Measurements from ENCODE around the gene LDLRAD4.

Gene LDLRAD4

GRCh38 chr18:13545955-13546354 is 327.4 kb downstream of the LDLRAD4 start:
- no peak overlapping the region for H2BK5ac ChIP-seq (ENCODE audit: low read length)
- H3K9ac ChIP-seq (ENCODE audit: low read depth, low read length, poor library complexity), result no peak overlapping the region
- H3K18ac ChIP-seq (ENCODE audit: low read length), result no peak overlapping the region
- no CpG with 5 or more reads among the region's 4 CpGs for WGBS, 2 donors (ENCODE audit: extremely low coverage in 2 of 2, insufficient read length in 2 of 2, insufficient replicate concordance in 1 of 2)
- H2BK120ac ChIP-seq (ENCODE audit: low read depth, low read length), result no peak overlapping the region
- no peaks in the 10 kb centered on the region for H3K36me3 ChIP-seq (replicated peaks in 1 of 2; ENCODE audit: control insufficient read depth in 2 of 2, insufficient read depth in 2 of 2, low read length in 2 of 2)
- H2AFZ ChIP-seq (ENCODE audit: low read length), result no peak overlapping the region
- H4K8ac ChIP-seq (ENCODE audit: low read depth, low read length), result no peak overlapping the region
- H2BK12ac ChIP-seq (ENCODE audit: low read length), result no peak overlapping the region
- H2BK15ac ChIP-seq (ENCODE audit: low read length), result no peak overlapping the region
- H3K27me3 ChIP-seq (ENCODE audit: control insufficient read depth in 3 of 3, insufficient read depth in 3 of 3, low read depth in 1 of 3, low read length in 3 of 3), result no peaks in the 10 kb centered on the region
- H3K9me3 ChIP-seq (replicated peaks in 1 of 2; ENCODE audit: control insufficient read depth in 2 of 2, insufficient read depth in 1 of 2, low read depth in 1 of 2, low read length in 2 of 2), result no peaks in the 10 kb centered on the region
- no peak overlapping the region for H3K23ac ChIP-seq (ENCODE audit: low read depth, low read length, poor library complexity)
- no peak overlapping the region for H3K4me2 ChIP-seq (ENCODE audit: insufficient read depth, low read length, poor library complexity, severe bottlenecking)
- H3K4me1 ChIP-seq (ENCODE audit: control insufficient read depth in 2 of 2, insufficient read depth in 1 of 2, low read depth in 1 of 2, low read length in 2 of 2), result no peaks in the 10 kb centered on the region
- no peak for DNase-seq (ENCODE audit: low spot score)
- H2AK5ac ChIP-seq (ENCODE audit: low read depth, low read length), result no peak overlapping the region
- no peak overlapping the region for H3K27ac ChIP-seq (replicated peaks; ENCODE audit: low read length)
- H3K4me3 ChIP-seq (ENCODE audit: low read length in 2 of 2), result no peak overlapping the region
- no peaks in the 10 kb centered on the region for H3K79me1 ChIP-seq (ENCODE audit: low read depth, low read length)
- H3K4ac ChIP-seq (ENCODE audit: low read length), result no peak overlapping the region
- no peak overlapping the region for H4K91ac ChIP-seq (ENCODE audit: low read depth, low read length, poor library complexity)
- H3K14ac ChIP-seq (ENCODE audit: low read length), result no peak overlapping the region

- H3K14ac ChIP-seq (ENCODE audit: low read length), result no peak overlapping the region
- H3K9ac ChIP-seq (ENCODE audit: low read depth, low read length, poor library complexity), result no peak overlapping the region
- no peak overlapping the region for H3K4me2 ChIP-seq (ENCODE audit: insufficient read depth, low read length, poor library complexity, severe bottlenecking)
- H3K4ac ChIP-seq (ENCODE audit: low read length), result no peak overlapping the region
- no peak overlapping the region for H3K18ac ChIP-seq (ENCODE audit: low read length)
- no peaks in the 10 kb centered on the region for H3K36me3 ChIP-seq (replicated peaks in 1 of 2; ENCODE audit: control insufficient read depth in 2 of 2, insufficient read depth in 2 of 2, low read length in 2 of 2)
- no peak overlapping the region for H3K23ac ChIP-seq (ENCODE audit: low read depth, low read length, poor library complexity)
- WGBS, 2 donors (ENCODE audit: extremely low coverage in 2 of 2, insufficient read length in 2 of 2, insufficient replicate concordance in 1 of 2), result no CpG with 5 or more reads among the region's 8 CpGs
- H3K4me3 ChIP-seq (ENCODE audit: low read length in 2 of 2), result no peak overlapping the region
- H3K79me1 ChIP-seq (ENCODE audit: low read depth, low read length), result no peaks in the 10 kb centered on the region
- no peaks in the 10 kb centered on the region for H3K27me3 ChIP-seq (ENCODE audit: control insufficient read depth in 3 of 3, insufficient read depth in 3 of 3, low read depth in 1 of 3, low read length in 3 of 3)
- H4K91ac ChIP-seq (ENCODE audit: low read depth, low read length, poor library complexity), result no peak overlapping the region
- no peak overlapping the region for H2BK12ac ChIP-seq (ENCODE audit: low read length)
- H2BK5ac ChIP-seq (ENCODE audit: low read length), result no peak overlapping the region
- no peak overlapping the region for H3K27ac ChIP-seq (replicated peaks; ENCODE audit: low read length)
- no peak overlapping the region for H4K8ac ChIP-seq (ENCODE audit: low read depth, low read length)
- H2BK120ac ChIP-seq (ENCODE audit: low read depth, low read length), result no peak overlapping the region
- no peak overlapping the region for H2AK5ac ChIP-seq (ENCODE audit: low read depth, low read length)
- no peak overlapping the region for H2AFZ ChIP-seq (ENCODE audit: low read length)
- H2BK15ac ChIP-seq (ENCODE audit: low read length), result no peak overlapping the region
- H3K9me3 ChIP-seq (replicated peaks in 1 of 2; ENCODE audit: control insufficient read depth in 2 of 2, insufficient read depth in 1 of 2, low read depth in 1 of 2, low read length in 2 of 2), result no peaks in the 10 kb centered on the region
- H3K4me1 ChIP-seq (ENCODE audit: control insufficient read depth in 2 of 2, insufficient read depth in 1 of 2, low read depth in 1 of 2, low read length in 2 of 2), result no peaks in the 10 kb centered on the region
- no peak for DNase-seq (ENCODE audit: low spot score)
These were observed 328.1 kb downstream of the LDLRAD4 start for GRCh38 chr18:13546638-13547037.

GRCh38 chr18:13547347-13547746 is 328.8 kb downstream of the LDLRAD4 start:
- Histone ChIP-seq H2BK12ac (ENCODE audit: low read length) (no peak overlapping the region), H3K36me3 (replicated peaks in 1 of 2; ENCODE audit: control insufficient read depth in 2 of 2, insufficient read depth in 2 of 2, low read length in 2 of 2) (no peaks in the 10 kb centered on the region), H3K4ac (ENCODE audit: low read length) (no peak overlapping the region), H2AK5ac (ENCODE audit: low read depth, low read length) (no peak overlapping the region), H3K14ac (ENCODE audit: low read length) (peak overlapping the region; percentile 42), H2BK15ac (ENCODE audit: low read length) (no peak overlapping the region), H3K27ac (replicated peaks; ENCODE audit: low read length) (no peak overlapping the region), H3K4me3 (ENCODE audit: low read length in 2 of 2) (peak overlapping the region in 1 of 2 donors; percentile 3), H3K18ac (ENCODE audit: low read length) (no peak overlapping the region), H4K8ac (ENCODE audit: low read depth, low read length) (no peak overlapping the region), H4K91ac (ENCODE audit: low read depth, low read length, poor library complexity) (no peak overlapping the region), H3K4me2 (ENCODE audit: insufficient read depth, low read length, poor library complexity, severe bottlenecking) (no peak overlapping the region), H3K23ac (ENCODE audit: low read depth, low read length, poor library complexity) (no peak overlapping the region), H2BK120ac (ENCODE audit: low read depth, low read length) (no peak overlapping the region), H2AFZ (ENCODE audit: low read length) (no peak overlapping the region), H3K79me1 (ENCODE audit: low read depth, low read length) (no peaks in the 10 kb centered on the region), H3K4me1 (ENCODE audit: control insufficient read depth in 2 of 2, insufficient read depth in 1 of 2, low read depth in 1 of 2, low read length in 2 of 2) (no peaks in the 10 kb centered on the region), H3K9ac (ENCODE audit: low read depth, low read length, poor library complexity) (no peak overlapping the region), H3K27me3 (ENCODE audit: control insufficient read depth in 3 of 3, insufficient read depth in 3 of 3, low read depth in 1 of 3, low read length in 3 of 3) (peaks cover 0 to 3% (median 0%) of the 10 kb centered on the region in 3 experiments), H3K9me3 (replicated peaks in 1 of 2; ENCODE audit: control insufficient read depth in 2 of 2, insufficient read depth in 1 of 2, low read depth in 1 of 2, low read length in 2 of 2) (no peaks in the 10 kb centered on the region), H2BK5ac (ENCODE audit: low read length) (no peak overlapping the region)
- DNase-seq (ENCODE audit: low spot score), result no peak
- WGBS, 2 donors (ENCODE audit: extremely low coverage in 2 of 2, insufficient read length in 2 of 2, insufficient replicate concordance in 1 of 2), result no CpG with 5 or more reads among the region's 10 CpGs

- Histone ChIP-seq H4K91ac (ENCODE audit: low read depth, low read length, poor library complexity) (no peak overlapping the region), H3K27ac (replicated peaks; ENCODE audit: low read length) (no peak overlapping the region), H3K27me3 (ENCODE audit: control insufficient read depth in 3 of 3, insufficient read depth in 3 of 3, low read depth in 1 of 3, low read length in 3 of 3) (peaks cover 0 to 6% (median 0%) of the 10 kb centered on the region in 3 experiments), H2BK12ac (ENCODE audit: low read length) (no peak overlapping the region), H3K9me3 (replicated peaks in 1 of 2; ENCODE audit: control insufficient read depth in 2 of 2, insufficient read depth in 1 of 2, low read depth in 1 of 2, low read length in 2 of 2) (no peaks in the 10 kb centered on the region), H2BK15ac (ENCODE audit: low read length) (no peak overlapping the region), H2BK5ac (ENCODE audit: low read length) (no peak overlapping the region), H3K9ac (ENCODE audit: low read depth, low read length, poor library complexity) (no peak overlapping the region), H3K4me1 (ENCODE audit: control insufficient read depth in 2 of 2, insufficient read depth in 1 of 2, low read depth in 1 of 2, low read length in 2 of 2) (no peaks in the 10 kb centered on the region), H3K18ac (ENCODE audit: low read length) (no peak overlapping the region), H3K4me3 (ENCODE audit: low read length in 2 of 2) (no peak overlapping the region), H2AFZ (ENCODE audit: low read length) (no peak overlapping the region), H2BK120ac (ENCODE audit: low read depth, low read length) (no peak overlapping the region), H3K4me2 (ENCODE audit: insufficient read depth, low read length, poor library complexity, severe bottlenecking) (no peak overlapping the region), H3K23ac (ENCODE audit: low read depth, low read length, poor library complexity) (no peak overlapping the region), H3K4ac (ENCODE audit: low read length) (no peak overlapping the region), H4K8ac (ENCODE audit: low read depth, low read length) (no peak overlapping the region), H3K36me3 (replicated peaks in 1 of 2; ENCODE audit: control insufficient read depth in 2 of 2, insufficient read depth in 2 of 2, low read length in 2 of 2) (no peaks in the 10 kb centered on the region), H3K14ac (ENCODE audit: low read length) (no peak overlapping the region), H3K79me1 (ENCODE audit: low read depth, low read length) (no peaks in the 10 kb centered on the region), H2AK5ac (ENCODE audit: low read depth, low read length) (no peak overlapping the region)
- no CpG with 5 or more reads among the region's 5 CpGs for WGBS, 2 donors (ENCODE audit: extremely low coverage in 2 of 2, insufficient read length in 2 of 2, insufficient replicate concordance in 1 of 2)
- no peak for DNase-seq (ENCODE audit: low spot score)
These were observed 329.7 kb downstream of the LDLRAD4 start for GRCh38 chr18:13548106-13548819.
